GM23338 (cell line): ENCODE data around the gene CCDC150. TPM values are rescaled to one million over a fixed set of nuclear protein-coding genes. Genes with fewer than 3 reads are reported as not detected.

ENCODE experiments used
- ATAC-seq: fragments of 200-7000 bp; cut with Tn5 transposase; 3 replicates; pipeline ENCODE4 v1.9.1; 2020
- DNase-seq: peaks from one replicate; pipeline ENCODE4 v3.0.0-alpha.2; 2015; ENCODE audit warnings: low spot score
- H2AFZ ChIP-seq: fragments of 200-600 bp; sonication (generic); 2 replicates; pipeline ENCODE4 v1.8.0; 2016; ENCODE audit warnings: antibody characterized with exemption, mild to moderate bottlenecking, moderate library complexity
- H3F3A ChIP-seq: fragments of 200-600 bp; sonication (generic); replicated peaks from 2 replicates; pipeline ENCODE4 v1.8.0; 2017; ENCODE audit warnings: antibody characterized with exemption, mixed run types, low read depth
- H3K27ac ChIP-seq: fragments of 200-600 bp; sonication (generic); 2 replicates; pipeline ENCODE4 v1.6.1; 2016; ENCODE audit warnings: low read depth
- H3K27me3 ChIP-seq: fragments of 200-600 bp; sonication (generic); 2 replicates; pipeline ENCODE4 v1.8.0; 2016; ENCODE audit warnings: mild to moderate bottlenecking, mixed run types, moderate library complexity; ENCODE audit not compliant: insufficient read depth
- H3K36me3 ChIP-seq: fragments of 200-600 bp; sonication (generic); 2 replicates; pipeline ENCODE4 v1.8.0; 2016; ENCODE audit warnings: mild to moderate bottlenecking; ENCODE audit not compliant: insufficient read depth
- H3K4me1 ChIP-seq: fragments of 200-600 bp; sonication (generic); 2 replicates; pipeline ENCODE4 v1.8.0; 2016; ENCODE audit warnings: mild to moderate bottlenecking, moderate library complexity; ENCODE audit not compliant: insufficient read depth
- H3K4me2 ChIP-seq: fragments of 200-600 bp; sonication (generic); 2 replicates; pipeline ENCODE4 v1.7.1; 2017; ENCODE audit warnings: mixed run types
- H3K4me3 ChIP-seq: fragments of 200-600 bp; sonication (generic); 2 replicates; pipeline ENCODE4 v1.6.1; 2016; ENCODE audit warnings: mixed run types
- H3K79me2 ChIP-seq: fragments of 200-600 bp; sonication (generic); replicated peaks from 2 replicates; pipeline ENCODE4 v1.8.0; 2017; ENCODE audit warnings: mild to moderate bottlenecking; ENCODE audit not compliant: insufficient read depth
- H3K9me2 ChIP-seq: fragments of 200-600 bp; sonication (generic); 2 replicates; pipeline ENCODE4 v1.8.0; 2017; ENCODE audit not compliant: insufficient read depth
- H4K20me1 ChIP-seq: fragments of 200-600 bp; sonication (generic); replicated peaks from 2 replicates; pipeline ENCODE4 v1.8.0; 2017; ENCODE audit warnings: mild to moderate bottlenecking; ENCODE audit not compliant: insufficient read depth
- H3K27ac Mint-ChIP-seq: 2 replicates; pipeline ENCODE4 v1.8.0; 2020; ENCODE audit warnings: inconsistent platforms, mild to moderate bottlenecking, moderate library complexity, mixed read lengths
- H3K27me3 Mint-ChIP-seq: 3 replicates; pipeline ENCODE4 v1.8.0; 2022; ENCODE audit warnings: low read depth, mild to moderate bottlenecking, moderate library complexity, mixed read lengths, inconsistent platforms; ENCODE audit not compliant: insufficient read depth, poor library complexity
- H3K36me3 Mint-ChIP-seq: 3 replicates; pipeline ENCODE4 v1.8.0; 2021; ENCODE audit warnings: low read depth, mild to moderate bottlenecking, inconsistent platforms, moderate library complexity, mixed read lengths
- H3K4me1 Mint-ChIP-seq: 3 replicates; pipeline ENCODE4 v1.8.0; 2020; ENCODE audit warnings: mild to moderate bottlenecking, inconsistent platforms, mixed read lengths
- H3K4me3 Mint-ChIP-seq: 3 replicates; pipeline ENCODE4 v1.8.0; 2021; ENCODE audit warnings: moderate library complexity, mild to moderate bottlenecking, inconsistent platforms, mixed read lengths
- H3K9me3 Mint-ChIP-seq: 3 replicates; pipeline ENCODE4 v1.8.0; 2020; ENCODE audit warnings: moderate library complexity, mild to moderate bottlenecking, inconsistent platforms, mixed read lengths
- CREB1 ChIP-seq: fragments of 250-450 bp; sonication (Bioruptor Pico); IDR thresholded peaks from 2 replicates; pipeline ENCODE4 v1.5.0; 2020; ENCODE audit warnings: low read depth, mild to moderate bottlenecking, moderate library complexity
- NANOG ChIP-seq: IDR thresholded peaks from 2 replicates; pipeline ENCODE4 v1.6.1; 2016; ENCODE audit warnings: antibody characterized with exemption, borderline replicate concordance
- POLR2AphosphoS5 ChIP-seq: IDR thresholded peaks from 2 replicates; pipeline ENCODE4 v1.6.1; 2016; ENCODE audit warnings: antibody characterized with exemption, low read depth
- REST ChIP-seq: IDR thresholded peaks from one replicate; pipeline ENCODE4 v1.6.1; 2018; ENCODE audit warnings: antibody characterized with exemption; ENCODE audit not compliant: unreplicated experiment
- polyA plus RNA-seq: library from polyadenylated mRNA; unstranded; fragments of >200 nt; fragmentation: Nextera tagmentation; extraction: Ambion mirVana; gene quantifications from 2 replicates; pipeline ENCODE4 v1.2.1, GENCODE V29; 2016
- total RNA-seq: library from RNA; depleted of rRNA; stranded (reverse); fragments of >200 nt; shearing (Covaris generic); gene quantifications from 2 replicates; pipeline ENCODE4 v1.2.3, GENCODE V29; 2014
- TF ChIP-seq, protein P1 (sequence below): fragments of 250-450 bp; sonication (Bioruptor Pico); IDR thresholded peaks from 2 replicates; pipeline ENCODE4 v1.5.0; 2020; ENCODE audit warnings: mild to moderate bottlenecking, moderate library complexity

CCDC150 gene
- total and polyA plus RNA-seq, 2 experiments from 2014 or later: 56.3 to 68.3 TPM

DNA sequence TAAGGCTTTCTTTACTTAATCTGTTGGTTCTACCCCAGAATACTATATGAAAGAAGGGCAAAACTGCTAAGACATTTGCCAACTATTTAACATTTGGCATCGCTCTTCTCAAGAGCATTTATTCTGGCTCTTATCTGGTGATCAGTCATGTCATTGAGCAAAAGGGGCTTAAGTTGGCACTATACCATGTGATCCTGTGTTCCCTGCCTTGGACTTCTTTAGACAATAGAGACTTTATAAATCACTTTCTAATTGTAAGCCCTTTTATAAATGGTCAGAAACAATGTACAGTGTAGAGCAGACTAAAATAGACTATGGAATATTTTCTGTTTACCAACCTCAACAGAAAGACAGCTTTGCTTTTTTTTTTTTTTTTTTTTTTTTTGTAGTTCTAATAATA, 107.9 kb downstream of the CCDC150 start:
- Histone ChIP-seq H3K4me1 (peaks cover 4% of the 10 kb centered on the region; the same call in 1 of the 2 replicates), H4K20me1 (peaks cover 5% of the 10 kb centered on the region; the same call in 1 of the 2 replicates), H3K4me2 (no peak overlapping the region), H3K4me3 (no peak overlapping the region), H2AFZ (no peak overlapping the region), H3K9me2 (no peaks in the 10 kb centered on the region), H3K27ac (no peak overlapping the region), H3K79me2 (no peaks in the 10 kb centered on the region), H3K27me3 (no peaks in the 10 kb centered on the region), H3K36me3 (peaks cover 3% of the 10 kb centered on the region; the same call in 1 of the 2 replicates), H3F3A (no peaks in the 10 kb centered on the region)
- no peaks in the 10 kb centered on the region for H3K9me3 Mint-ChIP-seq
- H3K27ac Mint-ChIP-seq: no peak overlapping the region
- TF ChIP-seq POLR2AphosphoS5 (no peak), NANOG (no peak), REST (no peak), CREB1 (no peak)
- TF ChIP-seq, protein P1, sequence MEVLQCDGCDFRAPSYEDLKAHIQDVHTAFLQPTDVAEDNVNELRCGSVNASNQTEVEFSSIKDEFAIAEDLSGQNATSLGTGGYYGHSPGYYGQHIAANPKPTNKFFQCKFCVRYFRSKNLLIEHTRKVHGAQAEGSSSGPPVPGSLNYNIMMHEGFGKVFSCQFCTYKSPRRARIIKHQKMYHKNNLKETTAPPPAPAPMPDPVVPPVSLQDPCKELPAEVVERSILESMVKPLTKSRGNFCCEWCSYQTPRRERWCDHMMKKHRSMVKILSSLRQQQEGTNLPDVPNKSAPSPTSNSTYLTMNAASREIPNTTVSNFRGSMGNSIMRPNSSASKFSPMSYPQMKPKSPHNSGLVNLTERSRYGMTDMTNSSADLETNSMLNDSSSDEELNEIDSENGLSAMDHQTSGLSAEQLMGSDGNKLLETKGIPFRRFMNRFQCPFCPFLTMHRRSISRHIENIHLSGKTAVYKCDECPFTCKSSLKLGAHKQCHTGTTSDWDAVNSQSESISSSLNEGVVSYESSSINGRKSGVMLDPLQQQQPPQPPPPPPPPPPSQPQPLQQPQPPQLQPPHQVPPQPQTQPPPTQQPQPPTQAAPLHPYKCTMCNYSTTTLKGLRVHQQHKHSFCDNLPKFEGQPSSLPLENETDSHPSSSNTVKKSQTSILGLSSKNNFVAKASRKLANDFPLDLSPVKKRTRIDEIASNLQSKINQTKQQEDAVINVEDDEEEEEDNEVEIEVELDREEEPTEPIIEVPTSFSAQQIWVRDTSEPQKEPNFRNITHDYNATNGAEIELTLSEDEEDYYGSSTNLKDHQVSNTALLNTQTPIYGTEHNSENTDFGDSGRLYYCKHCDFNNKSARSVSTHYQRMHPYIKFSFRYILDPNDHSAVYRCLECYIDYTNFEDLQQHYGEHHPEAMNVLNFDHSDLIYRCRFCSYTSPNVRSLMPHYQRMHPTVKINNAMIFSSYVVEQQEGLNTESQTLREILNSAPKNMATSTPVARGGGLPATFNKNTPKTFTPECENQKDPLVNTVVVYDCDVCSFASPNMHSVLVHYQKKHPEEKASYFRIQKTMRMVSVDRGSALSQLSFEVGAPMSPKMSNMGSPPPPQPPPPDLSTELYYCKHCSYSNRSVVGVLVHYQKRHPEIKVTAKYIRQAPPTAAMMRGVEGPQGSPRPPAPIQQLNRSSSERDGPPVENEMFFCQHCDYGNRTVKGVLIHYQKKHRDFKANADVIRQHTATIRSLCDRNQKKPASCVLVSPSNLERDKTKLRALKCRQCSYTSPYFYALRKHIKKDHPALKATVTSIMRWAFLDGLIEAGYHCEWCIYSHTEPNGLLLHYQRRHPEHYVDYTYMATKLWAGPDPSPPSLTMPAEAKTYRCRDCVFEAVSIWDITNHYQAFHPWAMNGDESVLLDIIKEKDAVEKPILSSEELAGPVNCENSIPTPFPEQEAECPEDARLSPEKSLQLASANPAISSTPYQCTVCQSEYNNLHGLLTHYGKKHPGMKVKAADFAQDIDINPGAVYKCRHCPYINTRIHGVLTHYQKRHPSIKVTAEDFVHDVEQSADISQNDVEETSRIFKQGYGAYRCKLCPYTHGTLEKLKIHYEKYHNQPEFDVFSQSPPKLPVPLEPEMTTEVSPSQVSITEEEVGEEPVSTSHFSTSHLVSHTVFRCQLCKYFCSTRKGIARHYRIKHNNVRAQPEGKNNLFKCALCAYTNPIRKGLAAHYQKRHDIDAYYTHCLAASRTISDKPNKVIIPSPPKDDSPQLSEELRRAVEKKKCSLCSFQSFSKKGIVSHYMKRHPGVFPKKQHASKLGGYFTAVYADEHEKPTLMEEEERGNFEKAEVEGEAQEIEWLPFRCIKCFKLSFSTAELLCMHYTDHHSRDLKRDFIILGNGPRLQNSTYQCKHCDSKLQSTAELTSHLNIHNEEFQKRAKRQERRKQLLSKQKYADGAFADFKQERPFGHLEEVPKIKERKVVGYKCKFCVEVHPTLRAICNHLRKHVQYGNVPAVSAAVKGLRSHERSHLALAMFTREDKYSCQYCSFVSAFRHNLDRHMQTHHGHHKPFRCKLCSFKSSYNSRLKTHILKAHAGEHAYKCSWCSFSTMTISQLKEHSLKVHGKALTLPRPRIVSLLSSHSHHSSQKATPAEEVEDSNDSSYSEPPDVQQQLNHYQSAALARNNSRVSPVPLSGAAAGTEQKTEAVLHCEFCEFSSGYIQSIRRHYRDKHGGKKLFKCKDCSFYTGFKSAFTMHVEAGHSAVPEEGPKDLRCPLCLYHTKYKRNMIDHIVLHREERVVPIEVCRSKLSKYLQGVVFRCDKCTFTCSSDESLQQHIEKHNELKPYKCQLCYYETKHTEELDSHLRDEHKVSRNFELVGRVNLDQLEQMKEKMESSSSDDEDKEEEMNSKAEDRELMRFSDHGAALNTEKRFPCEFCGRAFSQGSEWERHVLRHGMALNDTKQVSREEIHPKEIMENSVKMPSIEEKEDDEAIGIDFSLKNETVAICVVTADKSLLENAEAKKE (CRISPR knock-in tag): no peak
- DNase-seq (no peak), ATAC-seq (no peak)
- H3K36me3 Mint-ChIP-seq: peaks cover 9% of the 10 kb centered on the region
- H3K4me3 Mint-ChIP-seq: no peak overlapping the region
- peaks cover 6% of the 10 kb centered on the region; the same call in 2 of the 3 replicates for H3K4me1 Mint-ChIP-seq
- H3K27me3 Mint-ChIP-seq: no peaks in the 10 kb centered on the region
